ENCODE data around the gene ZNF135. TPM values are rescaled to one million over a fixed set of nuclear protein-coding genes. Genes with fewer than 3 reads are reported as not detected.

The ZNF135 gene
- total and polyA plus RNA-seq, 2 of the 13 experiments (the other 11 are each of a cell fraction or from before 2014, with no cell fraction given): not detected

DNA sequence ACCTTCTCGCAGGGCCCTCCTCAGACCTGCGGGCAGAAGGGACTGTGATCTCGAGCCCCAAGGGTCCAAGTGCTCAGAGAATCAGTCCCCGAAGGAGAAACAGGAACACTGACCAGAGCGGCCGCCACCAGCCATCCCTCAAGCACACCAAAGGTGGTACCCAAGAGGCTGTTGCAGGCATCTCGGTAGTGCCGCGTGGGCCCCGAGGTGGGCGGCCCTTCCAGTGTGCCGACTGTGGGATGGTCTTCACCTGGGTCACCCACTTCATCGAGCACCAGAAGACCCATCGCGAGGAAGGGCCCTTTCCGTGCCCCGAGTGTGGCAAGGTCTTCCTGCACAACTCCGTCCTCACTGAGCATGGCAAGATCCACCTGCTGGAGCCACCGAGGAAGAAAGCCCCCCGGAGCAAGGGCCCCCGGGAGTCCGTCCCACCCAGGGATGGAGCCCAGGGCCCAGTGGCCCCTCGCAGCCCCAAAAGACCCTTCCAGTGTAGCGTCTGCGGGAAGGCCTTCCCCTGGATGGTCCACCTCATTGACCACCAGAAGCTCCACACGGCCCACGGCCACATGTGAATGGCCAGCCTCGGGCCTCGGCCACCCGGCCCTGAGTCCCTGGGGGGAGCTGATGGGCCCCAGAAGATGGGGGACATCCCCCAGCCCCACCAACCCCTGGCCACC lies 5.5 kb upstream of the ZNF135 start:
- TF ChIP-seq HDAC6 (IDR thresholded peaks at IDR 0.05; ENCODE audit: low read depth, low read length) (no peak), ZSCAN9 (CRISPR knock-in tag; IDR thresholded peaks at IDR 0.05; ENCODE audit: borderline replicate concordance) (no peak), ZNF782 (CRISPR knock-in tag; IDR thresholded peaks at IDR 0.05; ENCODE audit: borderline replicate concordance) (no peak), POGZ (CRISPR knock-in tag; IDR thresholded peaks at IDR 0.05) (no peak), ZC3H4 (CRISPR knock-in tag; IDR thresholded peaks at IDR 0.05; ENCODE audit: borderline replicate concordance) (no peak), NPAS2 (CRISPR knock-in tag; IDR thresholded peaks at IDR 0.05; ENCODE audit: borderline replicate concordance) (no peak), ATRX (CRISPR knock-in tag; IDR thresholded peaks at IDR 0.05; ENCODE audit: borderline replicate concordance) (no peak), ZNF816 (CRISPR knock-in tag; IDR thresholded peaks at IDR 0.05; ENCODE audit: borderline replicate concordance) (no peak), CBX2 (IDR thresholded peaks at IDR 0.05; ENCODE audit: low read depth, low read length) (no peak), CBX2 (CRISPR knock-in tag; IDR thresholded peaks at IDR 0.05; ENCODE audit: low read depth) (no peak), ZNF460 (CRISPR knock-in tag; IDR thresholded peaks at IDR 0.05; ENCODE audit: borderline replicate concordance) (no peak), ZNF556 (CRISPR knock-in tag; IDR thresholded peaks at IDR 0.05; ENCODE audit: borderline replicate concordance) (no peak), ZNF792 (CRISPR knock-in tag; IDR thresholded peaks at IDR 0.05) (no peak), KLF11 (CRISPR knock-in tag; IDR thresholded peaks at IDR 0.05) (no peak), ZNF251 (CRISPR knock-in tag; IDR thresholded peaks at IDR 0.05) (no peak)
- TF ChIP-seq, protein P1, sequence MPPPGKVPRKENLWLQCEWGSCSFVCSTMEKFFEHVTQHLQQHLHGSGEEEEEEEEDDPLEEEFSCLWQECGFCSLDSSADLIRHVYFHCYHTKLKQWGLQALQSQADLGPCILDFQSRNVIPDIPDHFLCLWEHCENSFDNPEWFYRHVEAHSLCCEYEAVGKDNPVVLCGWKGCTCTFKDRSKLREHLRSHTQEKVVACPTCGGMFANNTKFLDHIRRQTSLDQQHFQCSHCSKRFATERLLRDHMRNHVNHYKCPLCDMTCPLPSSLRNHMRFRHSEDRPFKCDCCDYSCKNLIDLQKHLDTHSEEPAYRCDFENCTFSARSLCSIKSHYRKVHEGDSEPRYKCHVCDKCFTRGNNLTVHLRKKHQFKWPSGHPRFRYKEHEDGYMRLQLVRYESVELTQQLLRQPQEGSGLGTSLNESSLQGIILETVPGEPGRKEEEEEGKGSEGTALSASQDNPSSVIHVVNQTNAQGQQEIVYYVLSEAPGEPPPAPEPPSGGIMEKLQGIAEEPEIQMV (CRISPR knock-in tag; IDR thresholded peaks at IDR 0.05; ENCODE audit: low read depth): no peak
- TF ChIP-seq, protein P2, sequence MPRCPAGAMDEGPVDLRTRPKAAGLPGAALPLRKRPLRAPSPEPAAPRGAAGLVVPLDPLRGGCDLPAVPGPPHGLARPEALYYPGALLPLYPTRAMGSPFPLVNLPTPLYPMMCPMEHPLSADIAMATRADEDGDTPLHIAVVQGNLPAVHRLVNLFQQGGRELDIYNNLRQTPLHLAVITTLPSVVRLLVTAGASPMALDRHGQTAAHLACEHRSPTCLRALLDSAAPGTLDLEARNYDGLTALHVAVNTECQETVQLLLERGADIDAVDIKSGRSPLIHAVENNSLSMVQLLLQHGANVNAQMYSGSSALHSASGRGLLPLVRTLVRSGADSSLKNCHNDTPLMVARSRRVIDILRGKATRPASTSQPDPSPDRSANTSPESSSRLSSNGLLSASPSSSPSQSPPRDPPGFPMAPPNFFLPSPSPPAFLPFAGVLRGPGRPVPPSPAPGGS (CRISPR knock-in tag; IDR thresholded peaks at IDR 0.05): no peak
- TF ChIP-seq, protein P3, sequence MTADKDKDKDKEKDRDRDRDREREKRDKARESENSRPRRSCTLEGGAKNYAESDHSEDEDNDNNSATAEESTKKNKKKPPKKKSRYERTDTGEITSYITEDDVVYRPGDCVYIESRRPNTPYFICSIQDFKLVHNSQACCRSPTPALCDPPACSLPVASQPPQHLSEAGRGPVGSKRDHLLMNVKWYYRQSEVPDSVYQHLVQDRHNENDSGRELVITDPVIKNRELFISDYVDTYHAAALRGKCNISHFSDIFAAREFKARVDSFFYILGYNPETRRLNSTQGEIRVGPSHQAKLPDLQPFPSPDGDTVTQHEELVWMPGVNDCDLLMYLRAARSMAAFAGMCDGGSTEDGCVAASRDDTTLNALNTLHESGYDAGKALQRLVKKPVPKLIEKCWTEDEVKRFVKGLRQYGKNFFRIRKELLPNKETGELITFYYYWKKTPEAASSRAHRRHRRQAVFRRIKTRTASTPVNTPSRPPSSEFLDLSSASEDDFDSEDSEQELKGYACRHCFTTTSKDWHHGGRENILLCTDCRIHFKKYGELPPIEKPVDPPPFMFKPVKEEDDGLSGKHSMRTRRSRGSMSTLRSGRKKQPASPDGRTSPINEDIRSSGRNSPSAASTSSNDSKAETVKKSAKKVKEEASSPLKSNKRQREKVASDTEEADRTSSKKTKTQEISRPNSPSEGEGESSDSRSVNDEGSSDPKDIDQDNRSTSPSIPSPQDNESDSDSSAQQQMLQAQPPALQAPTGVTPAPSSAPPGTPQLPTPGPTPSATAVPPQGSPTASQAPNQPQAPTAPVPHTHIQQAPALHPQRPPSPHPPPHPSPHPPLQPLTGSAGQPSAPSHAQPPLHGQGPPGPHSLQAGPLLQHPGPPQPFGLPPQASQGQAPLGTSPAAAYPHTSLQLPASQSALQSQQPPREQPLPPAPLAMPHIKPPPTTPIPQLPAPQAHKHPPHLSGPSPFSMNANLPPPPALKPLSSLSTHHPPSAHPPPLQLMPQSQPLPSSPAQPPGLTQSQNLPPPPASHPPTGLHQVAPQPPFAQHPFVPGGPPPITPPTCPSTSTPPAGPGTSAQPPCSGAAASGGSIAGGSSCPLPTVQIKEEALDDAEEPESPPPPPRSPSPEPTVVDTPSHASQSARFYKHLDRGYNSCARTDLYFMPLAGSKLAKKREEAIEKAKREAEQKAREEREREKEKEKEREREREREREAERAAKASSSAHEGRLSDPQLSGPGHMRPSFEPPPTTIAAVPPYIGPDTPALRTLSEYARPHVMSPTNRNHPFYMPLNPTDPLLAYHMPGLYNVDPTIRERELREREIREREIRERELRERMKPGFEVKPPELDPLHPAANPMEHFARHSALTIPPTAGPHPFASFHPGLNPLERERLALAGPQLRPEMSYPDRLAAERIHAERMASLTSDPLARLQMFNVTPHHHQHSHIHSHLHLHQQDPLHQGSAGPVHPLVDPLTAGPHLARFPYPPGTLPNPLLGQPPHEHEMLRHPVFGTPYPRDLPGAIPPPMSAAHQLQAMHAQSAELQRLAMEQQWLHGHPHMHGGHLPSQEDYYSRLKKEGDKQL (CRISPR knock-in tag; IDR thresholded peaks at IDR 0.05; ENCODE audit: low read depth): no peak
- Histone ChIP-seq H3K36me3 (replicated peaks in 1 of 2; ENCODE audit: control insufficient read depth in 1 of 2, insufficient read depth in 2 of 2, low read length in 2 of 2) (no peaks in the 10 kb centered on the region), H3K27me3 (ENCODE audit: control insufficient read depth in 1 of 2, insufficient read depth in 2 of 2, low read length in 2 of 2) (no peaks in the 10 kb centered on the region), H3K4me2 (ENCODE audit: low read depth, low read length) (no peak overlapping the region), H3K9ac (ENCODE audit: insufficient read depth, low read depth, low read length) (no peak overlapping the region), H3K79me2 (ENCODE audit: insufficient read depth, low read length) (no peaks in the 10 kb centered on the region), H2AFZ (ENCODE audit: low read length) (no peak overlapping the region), H4K20me1 (ENCODE audit: insufficient read depth, low read length) (no peaks in the 10 kb centered on the region), H3K4me1 (ENCODE audit: insufficient read depth, low read length) (no peaks in the 10 kb centered on the region), H3K9me3 (ENCODE audit: low read length) (peaks cover 55% of the 10 kb centered on the region), H3K27ac (ENCODE audit: extremely low read length, insufficient read depth, low read length) (no peak overlapping the region), H3K4me3 (replicated peaks in 1 of 3; ENCODE audit: insufficient read depth in 1 of 3, low read depth in 2 of 3, low read length in 3 of 3) (no peak overlapping the region)
- ChIA-PET CTCF (ENCODE audit: low intra/inter-chr PET ratio, low total read pairs) (no interaction called here), POLR2A (no interaction called here)
- in situ Hi-C loops (cut with HindIII; ENCODE audit: extremely low pct_ligation_motif_present, low pct_unique_long_range_greater_than_20kb) (no loop called here), intact Hi-C loops (cut with micrococcal nuclease; ENCODE audit: unreplicated experiment) (no loop called here)
- BruUV-seq (replicated peaks): no TSS peak
- DNase-seq (ENCODE audit: low spot score) (no peak), FAIRE-seq (no peak), ATAC-seq (no peak)
- WGBS (ENCODE audit: low lambda C conversion rate): no CpG with 5 or more reads among the region's 30 CpGs

Data from HepG2 (cell line).